CD14-positive monocyte (primary cell): Measurements from ENCODE around the gene CRY1. TPM values are rescaled to one million over a fixed set of nuclear protein-coding genes. Genes with fewer than 3 reads are reported as not detected.

Source experiments
- DNase-seq, 3 donors: peaks; one replicate each; pipeline ENCODE4 v3.0.0-alpha.2; 2011 to 2022
- H2AFZ ChIP-seq: 2 replicates; pipeline ENCODE4 v1.6.0; 2012; ENCODE audit warnings: mild to moderate bottlenecking, low read depth, low read length, inconsistent platforms; ENCODE audit not compliant: insufficient read depth, poor library complexity, severe bottlenecking
- H3K27ac ChIP-seq, 2 donors: 1 replicate in 1 of 2; 2 replicates in 1 of 2; pipeline ENCODE4 v1.5.1; 2012 to 2013; ENCODE audit warnings: low read length in 2 of 2, control low read depth in 1 of 2, inconsistent platforms in 1 of 2, low read depth in 1 of 2, mild to moderate bottlenecking in 1 of 2
- H3K27me3 ChIP-seq, 2 donors: one replicate each; pipeline versions ENCODE4 v1.6.0 to v1.6.1; 2011 to 2013; ENCODE audit warnings: low read length in 2 of 2; ENCODE audit not compliant: control insufficient read depth in 2 of 2, insufficient read depth in 2 of 2
- H3K36me3 ChIP-seq, 2 donors: replicated peaks in 1 of 2; 1 replicate in 1 of 2; 2 replicates in 1 of 2; pipeline versions ENCODE4 v1.5.1 to v1.6.1; 2012 to 2013; ENCODE audit warnings: low read length in 2 of 2, control low read depth in 1 of 2, inconsistent platforms in 1 of 2, mild to moderate bottlenecking in 1 of 2; ENCODE audit not compliant: insufficient read depth in 2 of 2, control insufficient read depth in 1 of 2
- H3K4me1 ChIP-seq, 2 donors: 1 replicate in 1 of 2; 2 replicates in 1 of 2; pipeline versions ENCODE4 v1.5.1 to v1.6.1; 2012 to 2013; ENCODE audit warnings: low read length in 2 of 2, control low read depth in 1 of 2, inconsistent platforms in 1 of 2, mild to moderate bottlenecking in 1 of 2, moderate library complexity in 1 of 2; ENCODE audit not compliant: insufficient read depth in 2 of 2, control insufficient read depth in 1 of 2
- H3K4me2 ChIP-seq: replicated peaks from 2 replicates; pipeline ENCODE3; 2012; ENCODE audit warnings: low read length, moderate library complexity, mild to moderate bottlenecking; ENCODE audit not compliant: poor library complexity, severe bottlenecking; ENCODE audit errors: extremely low read depth
- H3K4me3 ChIP-seq, 3 experiments: fragments of 200-600 bp in 1 of 3; sonication (generic) in 1 of 3; replicated peaks in 1 of 3; 1 replicate in 2 of 3; 2 replicates in 1 of 3; pipeline ENCODE4 v1.5.1; 2011 to 2013; ENCODE audit warnings: low read length in 3 of 3, mild to moderate bottlenecking in 3 of 3, control low read depth in 2 of 3, low read depth in 2 of 3, inconsistent platforms in 1 of 3, moderate library complexity in 1 of 3
- H3K79me2 ChIP-seq: 2 replicates; pipeline ENCODE4 v1.6.0; 2012; ENCODE audit warnings: mild to moderate bottlenecking, control low read depth, inconsistent platforms, low read length, moderate library complexity; ENCODE audit not compliant: insufficient read depth
- H3K9ac ChIP-seq: 2 replicates; pipeline ENCODE4 v1.6.0; 2017; ENCODE audit warnings: low read length, mild to moderate bottlenecking; ENCODE audit not compliant: insufficient read depth, poor library complexity, severe bottlenecking
- H3K9me3 ChIP-seq, 2 donors: replicated peaks in 1 of 2; 1 replicate in 1 of 2; 2 replicates in 1 of 2; pipeline versions ENCODE4 v1.5.1 to v1.6.1; 2012 to 2013; ENCODE audit warnings: low read length in 2 of 2, control low read depth in 1 of 2; ENCODE audit not compliant: control insufficient read depth in 1 of 2, insufficient read depth in 1 of 2
- H4K20me1 ChIP-seq: 2 replicates; pipeline ENCODE4 v1.6.0; 2012; ENCODE audit warnings: mild to moderate bottlenecking, low read length, control low read depth, moderate library complexity; ENCODE audit not compliant: insufficient read depth
- H3K27ac Mint-ChIP-seq, 7 donors: one replicate each; pipeline ENCODE4 v1.8.0; 2020; ENCODE audit warnings: mild to moderate bottlenecking in 7 of 7, mixed read lengths in 7 of 7, moderate library complexity in 6 of 7, inconsistent platforms in 2 of 7
- H3K27me3 Mint-ChIP-seq, 3 donors: one replicate each; pipeline ENCODE4 v1.8.0; 2021 to 2022; ENCODE audit warnings: low read depth in 3 of 3, mild to moderate bottlenecking in 3 of 3, mixed read lengths in 3 of 3, moderate library complexity in 3 of 3, inconsistent platforms in 1 of 3
- H3K36me3 Mint-ChIP-seq, 2 donors: one replicate each; pipeline ENCODE4 v1.8.0; 2020; ENCODE audit warnings: mixed read lengths in 2 of 2, inconsistent platforms in 1 of 2, mild to moderate bottlenecking in 1 of 2
- H3K4me1 Mint-ChIP-seq: one replicate; pipeline ENCODE4 v1.8.0; 2020; ENCODE audit warnings: mild to moderate bottlenecking, mixed read lengths
- H3K4me3 Mint-ChIP-seq, 2 donors: one replicate each; pipeline ENCODE4 v1.8.0; 2020; ENCODE audit warnings: mild to moderate bottlenecking in 2 of 2, mixed read lengths in 2 of 2, moderate library complexity in 1 of 2
- H3K9me3 Mint-ChIP-seq, 7 donors: one replicate each; pipeline ENCODE4 v1.8.0; 2020 to 2022; ENCODE audit warnings: mixed read lengths in 7 of 7, mild to moderate bottlenecking in 6 of 7, moderate library complexity in 6 of 7, inconsistent platforms in 2 of 7
- CTCF ChIP-seq: fragments of 200-600 bp; IDR thresholded peaks from one replicate; pipeline ENCODE4 v1.8.0; 2022; ENCODE audit warnings: antibody characterized with exemption, mild to moderate bottlenecking
- WGBS: methylation state at CpG from one replicate; pipeline ENCODE4 v1.1.5; 2013; ENCODE audit warnings: missing lambda C conversion rate; ENCODE audit not compliant: insufficient coverage; 5-methylcytosine and 5-hydroxymethylcytosine counted together
- intact Hi-C, 2 donors: fragments of 100-400 bp; cut with micrococcal nuclease; formaldehyde crosslinking; loops; one replicate each; pipeline versions ENCODE4 v1.15.0 to v1.15.1; 2023
- polyA plus RNA-seq, 3 donors: library from polyadenylated mRNA; depleted of rRNA in 1 of 3; unstranded in 2 of 3; stranded (reverse) in 1 of 3; fragments of 300-500 nt in 2 of 3; fragments of >200 nt in 1 of 3; fragmentation: Illumina TruSeq in 2 of 3; gene quantifications; 1 replicate in 2 of 3; 2 replicates in 1 of 3; pipeline ENCODE4 v1.2.3, GENCODE V29; 2012 to 2021

CRY1 gene
- polyA plus RNA-seq, 3 donors, result 3.8 to 7.7 (median 5.8) TPM

DNA sequence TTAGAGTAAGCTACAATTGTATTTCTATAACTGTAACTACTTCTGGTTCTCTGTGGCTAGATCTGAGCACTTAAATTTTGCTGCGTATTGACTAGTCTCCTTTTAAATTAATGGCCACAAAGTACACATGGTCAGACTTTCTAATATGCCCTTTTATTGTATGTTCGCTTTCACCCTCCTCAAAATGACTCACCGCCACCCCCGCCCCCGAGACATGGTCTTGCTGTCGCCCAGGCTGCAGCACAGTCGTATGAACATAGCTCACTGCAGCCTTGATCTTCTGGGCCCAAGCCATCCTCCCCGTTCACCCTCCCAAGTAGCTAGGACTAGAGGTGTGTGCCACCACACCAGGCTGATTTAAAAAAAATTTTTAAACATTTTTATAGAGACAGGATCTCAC, 118.3 kb downstream of the CRY1 start:
- H3K4me1 ChIP-seq, result no peaks in the 10 kb centered on the region
- Mint-ChIP-seq H3K27me3 (no peaks in the 10 kb centered on the region), H3K4me1 (no peaks in the 10 kb centered on the region), H3K36me3 (peaks cover 4 to 12% of the 10 kb centered on the region in 2 donors), H3K4me3 (no peak overlapping the region), H3K27ac (no peak overlapping the region), H3K9me3 (no peaks in the 10 kb centered on the region)
- 97% methylated on average over 7 of the region's 8 CpGs for WGBS
- H3K9ac ChIP-seq, result no peak overlapping the region
- no peak for TF ChIP-seq CTCF
- no peaks in the 10 kb centered on the region for H3K27me3 ChIP-seq
- peaks cover 0 to 10% of the 10 kb centered on the region in 2 donors for H3K36me3 ChIP-seq
- intact Hi-C loops, result no loop called here
- no peaks in the 10 kb centered on the region for H3K9me3 ChIP-seq
- H3K4me3 ChIP-seq, result no peak overlapping the region
- no peak overlapping the region for H3K4me2 ChIP-seq
- no peak for DNase-seq
- H4K20me1 ChIP-seq, result no peaks in the 10 kb centered on the region
- no peak overlapping the region for H2AFZ ChIP-seq
- no peaks in the 10 kb centered on the region for H3K79me2 ChIP-seq
- no peak overlapping the region for H3K27ac ChIP-seq

DNA sequence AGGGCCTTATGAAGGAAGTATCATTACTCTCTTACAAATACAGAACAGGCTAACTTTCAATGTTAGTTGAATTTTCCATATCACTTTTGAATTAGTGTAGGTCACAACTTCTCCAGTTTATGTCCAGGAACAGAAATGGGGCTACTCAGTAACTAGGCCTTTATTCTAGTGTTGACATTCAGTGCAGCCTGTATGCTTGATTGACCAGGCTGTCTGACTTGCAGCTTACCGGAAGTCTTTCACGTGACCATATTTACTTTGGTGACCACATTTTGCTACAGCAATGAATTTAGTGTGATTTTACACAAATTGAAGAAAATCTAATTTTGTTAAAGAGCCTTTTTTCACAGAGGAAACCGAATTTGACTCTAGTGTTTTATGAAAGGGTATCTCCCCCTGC, 118.8 kb downstream of the CRY1 start:
- no peak for TF ChIP-seq CTCF
- Histone ChIP-seq H3K4me1 (no peaks in the 10 kb centered on the region), H3K27ac (no peak overlapping the region), H3K9ac (no peak overlapping the region), H3K27me3 (no peaks in the 10 kb centered on the region), H3K9me3 (no peaks in the 10 kb centered on the region), H3K4me3 (no peak overlapping the region), H3K79me2 (no peaks in the 10 kb centered on the region), H3K4me2 (no peak overlapping the region), H4K20me1 (no peaks in the 10 kb centered on the region), H3K36me3 (peaks cover 0 to 10% of the 10 kb centered on the region in 2 donors), H2AFZ (no peak overlapping the region)
- no peak overlapping the region for H3K4me3 Mint-ChIP-seq
- no peak overlapping the region for H3K27ac Mint-ChIP-seq
- no peaks in the 10 kb centered on the region for H3K9me3 Mint-ChIP-seq
- no peaks in the 10 kb centered on the region for H3K27me3 Mint-ChIP-seq
- WGBS, result 60% methylated on average over 1 of the region's 3 CpGs
- peaks cover 4 to 15% of the 10 kb centered on the region in 2 donors for H3K36me3 Mint-ChIP-seq
- no peaks in the 10 kb centered on the region for H3K4me1 Mint-ChIP-seq
- no peak for DNase-seq
- intact Hi-C loops, result no loop called here
